H1 (cell line): Measurements from ENCODE around the gene CASK. TPM values are rescaled to one million over a fixed set of nuclear protein-coding genes. Genes with fewer than 3 reads are reported as not detected.
A peak's percentile ranks its signal among the peaks of the same experiment; 100 is the strongest.

ENCODE experiments used
- CTCF ChIA-PET: fragments of 300-600 bp; sonication (Branson Sonifier 250); formaldehyde crosslinking; loops from one replicate; lab custom pipeline; 2021; ENCODE audit not compliant: partially characterized antibody; lab: Charles Lee
- POLR2A ChIA-PET: fragments of 300-600 bp; sonication (Branson Sonifier 250); formaldehyde crosslinking; loops from one replicate; lab custom pipeline; 2021; ENCODE audit warnings: inconsistent platforms; ENCODE audit not compliant: partially characterized antibody; lab: Charles Lee
- DNase-seq, 2 experiments: peaks; one replicate each; pipeline versions ENCODE4 v3.0.0 to v3.0.0-alpha.2; 2010 to 2022; ENCODE audit warnings: low spot score in 2 of 2, low read depth in 1 of 2, mixed read lengths in 1 of 2
- FAIRE-seq: peaks from 2 replicates; lab custom pipeline; 2011; peaks lifted over from hg19 to GRCh38; lab: Jason Lieb, UNC
- H2AFZ ChIP-seq: 2 replicates; pipeline ENCODE4 v1.8.1; 2012; ENCODE audit warnings: low read length, inconsistent platforms
- H2AK5ac ChIP-seq: 2 replicates; pipeline ENCODE4 v1.6.1; 2013; ENCODE audit warnings: low read depth, low read length
- H2BK120ac ChIP-seq: replicated peaks from 2 replicates; pipeline ENCODE3; 2013; ENCODE audit warnings: low read depth, low read length, inconsistent platforms
- H2BK12ac ChIP-seq: 2 replicates; pipeline ENCODE4 v1.6.1; 2013; ENCODE audit warnings: low read depth, low read length
- H2BK15ac ChIP-seq: 2 replicates; pipeline ENCODE4 v1.6.1; 2013; ENCODE audit warnings: low read length
- H2BK20ac ChIP-seq: 2 replicates; pipeline ENCODE4 v1.6.1; 2013; ENCODE audit warnings: low read length
- H2BK5ac ChIP-seq: 2 replicates; pipeline ENCODE4 v1.6.1; 2013; ENCODE audit warnings: low read depth, low read length
- H3K14ac ChIP-seq: 2 replicates; pipeline ENCODE4 v1.6.1; 2013; ENCODE audit warnings: inconsistent platforms; ENCODE audit not compliant: insufficient read length
- H3K18ac ChIP-seq: 2 replicates; pipeline ENCODE4 v1.6.1; 2013; ENCODE audit warnings: low read length; ENCODE audit errors: extremely low read depth
- H3K23ac ChIP-seq: 2 replicates; pipeline ENCODE4 v1.6.1; 2013; ENCODE audit warnings: inconsistent platforms; ENCODE audit not compliant: insufficient read length
- H3K23me2 ChIP-seq: 2 replicates; pipeline ENCODE4 v1.6.1; 2013; ENCODE audit warnings: low read depth, low read length
- H3K27ac ChIP-seq: 2 replicates; pipeline ENCODE4 v1.6.1; 2011; ENCODE audit warnings: low read depth, low read length, inconsistent platforms
- H3K27me3 ChIP-seq, 4 experiments: replicated peaks in 1 of 4; 1 replicate in 1 of 4; 2 replicates in 3 of 4; pipeline versions ENCODE4 v1.6.1 to v1.8.1; 2011 to 2013; ENCODE audit warnings: low read length in 3 of 4, mild to moderate bottlenecking in 3 of 4, inconsistent platforms in 2 of 4, mixed read lengths in 2 of 4, moderate library complexity in 1 of 4; ENCODE audit not compliant: control insufficient read depth in 3 of 4, insufficient read depth in 3 of 4; ENCODE audit errors: extremely low read depth in 1 of 4
- H3K36me3 ChIP-seq, 4 experiments: 2 replicates each; pipeline versions ENCODE4 v1.6.1 to v1.8.1; 2011 to 2013; ENCODE audit warnings: mild to moderate bottlenecking in 4 of 4, low read length in 3 of 4, moderate library complexity in 2 of 4, control low read depth in 1 of 4, inconsistent platforms in 1 of 4; ENCODE audit not compliant: insufficient read depth in 4 of 4, control insufficient read depth in 2 of 4
- H3K4ac ChIP-seq: replicated peaks from 2 replicates; pipeline ENCODE3; 2013; ENCODE audit warnings: low read length, low read depth, mixed read lengths, inconsistent platforms; ENCODE audit not compliant: insufficient read length
- H3K4me1 ChIP-seq, 4 experiments: replicated peaks in 1 of 4; 1 replicate in 1 of 4; 2 replicates in 3 of 4; pipeline versions ENCODE4 v1.6.1 to v1.8.1; 2011 to 2013; ENCODE audit warnings: low read length in 3 of 4, inconsistent platforms in 2 of 4, mixed read lengths in 1 of 4; ENCODE audit not compliant: insufficient read depth in 4 of 4, control insufficient read depth in 3 of 4
- H3K4me2 ChIP-seq, 2 experiments: 2 replicates each; pipeline versions ENCODE4 v1.6.1 to v1.8.1; 2011 to 2013; ENCODE audit warnings: low read depth in 2 of 2, low read length in 2 of 2, control low read depth in 1 of 2, inconsistent platforms in 1 of 2, mild to moderate bottlenecking in 1 of 2; ENCODE audit not compliant: insufficient read depth in 1 of 2
- H3K4me3 ChIP-seq, 4 experiments: fragments of 200-600, 300-600 bp in 1 of 4; sonication (generic), shearing (Covaris generic), sonication (Bioruptor Twin) in 1 of 4; 2 replicates each; pipeline versions ENCODE4 v1.5.1 to v1.8.1; 2011 to 2016; ENCODE audit warnings: low read length in 4 of 4, low read depth in 3 of 4, control low read depth in 2 of 4, inconsistent platforms in 2 of 4, mild to moderate bottlenecking in 2 of 4, mixed read lengths in 1 of 4, moderate library complexity in 1 of 4; ENCODE audit not compliant: insufficient read depth in 2 of 4; ENCODE audit errors: extremely low read depth in 1 of 4
- H3K56ac ChIP-seq: replicated peaks from 2 replicates; pipeline ENCODE3; 2013; ENCODE audit warnings: low read depth, mild to moderate bottlenecking, mixed read lengths, low read length, inconsistent platforms; ENCODE audit not compliant: insufficient read length
- H3K79me1 ChIP-seq: 2 replicates; pipeline ENCODE4 v1.6.1; 2013; ENCODE audit warnings: low read depth, low read length, control low read depth
- H3K79me2 ChIP-seq, 2 experiments: 2 replicates each; pipeline versions ENCODE4 v1.6.1 to v1.8.1; 2012 to 2013; ENCODE audit warnings: low read length in 2 of 2, mild to moderate bottlenecking in 2 of 2, inconsistent platforms in 1 of 2; ENCODE audit not compliant: insufficient read depth in 2 of 2, control insufficient read depth in 1 of 2
- H3K9ac ChIP-seq, 4 experiments: replicated peaks in 1 of 4; 1 replicate in 1 of 4; 2 replicates in 3 of 4; pipeline versions ENCODE4 v1.6.1 to v1.8.1; 2011 to 2013; ENCODE audit warnings: low read depth in 3 of 4, low read length in 3 of 4, control low read depth in 2 of 4, mild to moderate bottlenecking in 2 of 4, moderate library complexity in 2 of 4, inconsistent platforms in 1 of 4; ENCODE audit errors: extremely low read depth in 1 of 4
- H3K9me3 ChIP-seq, 2 experiments: 2 replicates each; pipeline versions ENCODE4 v1.6.1 to v1.8.1; 2012 to 2013; ENCODE audit warnings: mild to moderate bottlenecking in 2 of 2, moderate library complexity in 2 of 2, control low read depth in 1 of 2, inconsistent platforms in 1 of 2, low read depth in 1 of 2, low read length in 1 of 2, mixed read lengths in 1 of 2; ENCODE audit not compliant: insufficient read depth in 2 of 2
- H4K20me1 ChIP-seq, 2 experiments: replicated peaks in 1 of 2; 2 replicates each; pipeline versions ENCODE3 to v1.8.1; 2011 to 2013; ENCODE audit warnings: inconsistent platforms in 2 of 2, low read length in 2 of 2, mild to moderate bottlenecking in 1 of 2; ENCODE audit not compliant: insufficient read depth in 2 of 2, control insufficient read depth in 1 of 2
- H4K5ac ChIP-seq: 2 replicates; pipeline ENCODE4 v1.6.1; 2013; ENCODE audit warnings: low read length, low read depth, mixed read lengths, inconsistent platforms; ENCODE audit not compliant: insufficient read length
- H4K8ac ChIP-seq: 2 replicates; pipeline ENCODE4 v1.8.0; 2013; ENCODE audit warnings: mild to moderate bottlenecking, moderate library complexity, low read length, inconsistent platforms; ENCODE audit not compliant: insufficient read depth; ENCODE audit errors: extremely low read depth
- H4K91ac ChIP-seq: replicated peaks from 2 replicates; pipeline ENCODE3; 2013; ENCODE audit warnings: low read length, mixed read lengths, inconsistent platforms; ENCODE audit not compliant: insufficient read length
- JUND ChIP-seq: IDR thresholded peaks from 2 replicates; pipeline ENCODE4 v1.6.1; 2011; ENCODE audit warnings: mild to moderate bottlenecking, improper control_type of control experiment, low read length
- NRF1 ChIP-seq: IDR thresholded peaks from 2 replicates; pipeline ENCODE4 v1.6.1; 2011; ENCODE audit warnings: mild to moderate bottlenecking, low read depth, low read length, improper control_type of control experiment
- TCF12 ChIP-seq: IDR thresholded peaks from 2 replicates; pipeline ENCODE4 v1.6.1; 2011; ENCODE audit warnings: low read depth, mild to moderate bottlenecking, low read length
- WGBS, 2 experiments: shearing (Covaris generic) in 1 of 2; methylation state at CpG; one replicate each; pipeline versions ENCODE4 v1.1.6 to v1.1.7; 2013 to 2015; ENCODE audit warnings: low lambda C conversion rate in 2 of 2, mixed read lengths in 2 of 2, inconsistent platforms in 1 of 2, low coverage in 1 of 2, missing lambda C conversion rate in 1 of 2; ENCODE audit not compliant: insufficient replicate concordance in 2 of 2, insufficient coverage in 1 of 2, insufficient read length in 1 of 2; ENCODE audit errors: extremely low coverage in 1 of 2, missing lambda C conversion rate in 1 of 2; 5-methylcytosine and 5-hydroxymethylcytosine counted together
- polyA plus RNA-seq, 7 experiments: library from polyadenylated mRNA; depleted of rRNA in 3 of 7; stranded (reverse) in 5 of 7; unstranded in 2 of 7; fragments of >200 nt in 5 of 7; fragments of 200-250 nt in 2 of 7; gene quantifications; 1 replicate in 5 of 7; 2 replicates in 1 of 7; 4 replicates in 1 of 7; pipeline versions ENCODE4 v1.2.1 to v1.2.3, GENCODE V29; 2011 to 2013; ENCODE audit warnings: missing spikeins in 2 of 7, mixed read lengths in 2 of 7
- total RNA-seq: library from RNA; stranded (reverse); fragmentation: NEBNext Ultra II Directional; extraction: Animal tissue kit (Norgen Biotek cat#: 25700); gene quantifications from 2 replicates; pipeline ENCODE4 v1.2.1, GENCODE V29; 2021

Gene CASK
- total and polyA plus RNA-seq, 2 of the 8 experiments (the other 6 are each of a cell fraction or from before 2014, with no cell fraction given), result 21.6 to 55.1 TPM

GRCh38 chrX:41491267-41492004 lies 431.9 kb downstream of the CASK start:
- H3K4me2 ChIP-seq, result peak overlapping the region; percentile 8 to 48
- peak overlapping the region; percentile 26 for H2AFZ ChIP-seq
- no peak overlapping the region for H2AK5ac ChIP-seq
- H3K14ac ChIP-seq, result no peak overlapping the region
- WGBS, 2 experiments, result 51% methylated on average over 12 of the region's 12 CpGs; no CpG with 5 or more reads in 1 of the 2 experiments
- H3K79me1 ChIP-seq, result no peaks in the 10 kb centered on the region
- no peak overlapping the region for H2BK20ac ChIP-seq
- no peaks in the 10 kb centered on the region for H3K79me2 ChIP-seq
- H4K91ac ChIP-seq, result no peak overlapping the region
- CTCF ChIA-PET, result interaction anchor here (0.8 kb wide), 1 partner anchor 18 kb away, joined by 3 read pairs; no protein-coding TSS in a partner anchor
- no peaks in the 10 kb centered on the region for H4K20me1 ChIP-seq
- no peak overlapping the region for H3K9ac ChIP-seq
- peak overlapping the region; percentile 74 for H3K27ac ChIP-seq
- no peak for TF ChIP-seq TCF12
- 0 out of 2 replicates have a peak, but pooled peaks have one; percentile 49 for TF ChIP-seq JUND
- no peak for TF ChIP-seq NRF1
- H2BK15ac ChIP-seq, result no peak overlapping the region
- H3K36me3 ChIP-seq, result no peaks in the 10 kb centered on the region
- no peak for DNase-seq
- peaks cover 0 to 4% (median 0%) of the 10 kb centered on the region in 4 experiments; a peak in 2 of 7 replicates for H3K4me1 ChIP-seq
- H3K9me3 ChIP-seq, result no peaks in the 10 kb centered on the region
- POLR2A ChIA-PET, result interaction anchor here (0.7 kb wide), 1 partner anchor 17 kb away, joined by 3 read pairs; no protein-coding TSS in a partner anchor
- H3K23me2 ChIP-seq, result no peaks in the 10 kb centered on the region
- peak overlapping the region; percentile 66; the same call in 1 of the 2 replicates for H2BK5ac ChIP-seq
- H3K4me3 ChIP-seq, result no peak overlapping the region
- no peaks in the 10 kb centered on the region for H3K27me3 ChIP-seq
- H3K18ac ChIP-seq, result no peak overlapping the region; the same call in none of the 2 replicates
- H2BK12ac ChIP-seq, result no peak overlapping the region
- no peak overlapping the region for H4K5ac ChIP-seq
- H4K8ac ChIP-seq, result no peak overlapping the region
- FAIRE-seq, result peak; percentile 69
- no peak overlapping the region for H3K56ac ChIP-seq
- no peak overlapping the region for H3K23ac ChIP-seq
- no peak overlapping the region for H3K4ac ChIP-seq
- H2BK120ac ChIP-seq, result no peak overlapping the region
